HEK293T (cell line): ENCODE measurements around the gene NOL3.

Experiments
- FOXA1 ChIP-seq: fragments of 450-650 bp; IDR thresholded peaks from 2 replicates; pipeline ENCODE4 v1.6.1; 2016; ENCODE audit warnings: mild to moderate bottlenecking
- NFRKB ChIP-seq: fragments of 450-650 bp; IDR thresholded peaks from 2 replicates; pipeline ENCODE4 v1.6.1; 2016; ENCODE audit warnings: mild to moderate bottlenecking, moderate library complexity
- PKNOX1 ChIP-seq: fragments of 450-650 bp; IDR thresholded peaks from 2 replicates; pipeline ENCODE4 v1.6.1; 2016

- TF ChIP-seq FOXA1 (no peak), PKNOX1 (no peak), NFRKB (no peak)
These were observed 41.9 kb upstream of the NOL3 start for GRCh38 chr16:67128417-67128816.
